Right cardiac atrium (tissue), 5 donors: ENCODE results near the gene KCNG1. TPM values are rescaled to one million over a fixed set of nuclear protein-coding genes. Genes with fewer than 3 reads are reported as not detected.

Source experiments
- ATAC-seq, 2 donors: fragments of 200-7000 bp; cut with Tn5 transposase; one replicate each; pipeline versions ENCODE4 v1.8.0 to v1.9.1; 2020; ENCODE audit warnings: moderate library complexity in 2 of 2, mild to moderate bottlenecking in 1 of 2
- DNase-seq, 3 donors: peaks; one replicate each; pipeline ENCODE4 v3.0.0-alpha.2; 2020
- H3K27ac ChIP-seq: one replicate; pipeline ENCODE4 v1.5.1; 2013; ENCODE audit warnings: mild to moderate bottlenecking, low read length, control low read depth, moderate library complexity
- H3K27me3 ChIP-seq: one replicate; pipeline ENCODE4 v1.6.1; 2013; ENCODE audit not compliant: control insufficient read depth, insufficient read depth
- H3K4me1 ChIP-seq: one replicate; pipeline ENCODE4 v1.6.1; 2013; ENCODE audit warnings: low read length; ENCODE audit not compliant: control insufficient read depth, insufficient read depth
- H3K4me3 ChIP-seq: one replicate; pipeline ENCODE4 v1.5.1; 2013; ENCODE audit warnings: low read length, control low read depth
- H3K9me3 ChIP-seq: one replicate; pipeline ENCODE4 v1.6.1; 2013; ENCODE audit warnings: low read length; ENCODE audit not compliant: control insufficient read depth
- WGBS: extraction: QIAGEN DNeasy Blood & Tissue Kit; methylation state at CpG from one replicate; pipeline ENCODE4 v1.1.7; 2013; 5-methylcytosine and 5-hydroxymethylcytosine counted together
- intact Hi-C, 4 donors: fragments of 100-400 bp; cut with DNase I; formaldehyde crosslinking; loops; one replicate each; pipeline versions ENCODE4 v1.11.0 to v1.14.0; 2022 to 2023
- polyA plus RNA-seq: library from polyadenylated mRNA; stranded (reverse); fragments of 200-250 nt; gene quantifications from one replicate; pipeline ENCODE4 v1.2.3, GENCODE V29; 2013
- total RNA-seq, 4 donors: library from RNA; stranded (reverse); fragmentation: NEBNext Ultra II Directional; extraction: Animal tissue kit (Norgen Biotek cat#: 25700); gene quantifications; one replicate each; pipeline ENCODE4 v1.2.1, GENCODE V29; 2021
- donor health status: healthy with polysubstance abuse.
- donor health status: DM: no; HTN: yes; CAD: no.
- donor health status: DM: no; HTN: no; CAD: no.
- donor health status: DM: no; HTN: yes; CAD: no; lungs with severe emphysema.
- donor health status: DM: yes; HTN: yes; CAD: no.

KCNG1 gene
- total and polyA plus RNA-seq, 5 donors = 0.41 to 1.7 (median 1.1) TPM

- no peaks in the 10 kb centered on the region for H3K4me1 ChIP-seq
- no peak overlapping the region for H3K4me3 ChIP-seq
- 42% methylated on average over 10 of the region's 10 CpGs for WGBS
- intact Hi-C loops = loop anchor here in 1 of 4 donors (5.0 kb wide), 1 partner anchor 300 kb away; no protein-coding TSS in a partner anchor
- no peak overlapping the region for H3K27ac ChIP-seq
- no peaks in the 10 kb centered on the region for H3K27me3 ChIP-seq
- peaks cover 3% of the 10 kb centered on the region for H3K9me3 ChIP-seq
- no peak for DNase-seq
- ATAC-seq = no peak
Measured at GRCh38 chr20:50996901-50997865, 25.7 kb downstream of the KCNG1 start.

- intact Hi-C loops = loop anchor here in 1 of 4 donors (5.0 kb wide), 1 partner anchor 302 kb away; no protein-coding TSS in a partner anchor
- WGBS = 76% methylated on average over 5 of the region's 5 CpGs
- H3K27ac ChIP-seq = no peak overlapping the region
- no peaks in the 10 kb centered on the region for H3K4me1 ChIP-seq
- H3K9me3 ChIP-seq = peaks cover 3% of the 10 kb centered on the region
- no peak overlapping the region for H3K4me3 ChIP-seq
- no peaks in the 10 kb centered on the region for H3K27me3 ChIP-seq
- DNase-seq = no peak
- ATAC-seq = no peak
Measured at GRCh38 chr20:50995506-50995905, 27.4 kb downstream of the KCNG1 start.

GRCh38 chr20:50993876-50994275 is 29.0 kb downstream of the KCNG1 start:
- H3K9me3 ChIP-seq = peaks cover 3% of the 10 kb centered on the region
- H3K27ac ChIP-seq = no peak overlapping the region
- ATAC-seq (no peak), DNase-seq (no peak)
- intact Hi-C loops = no loop called here
- H3K4me3 ChIP-seq = no peak overlapping the region
- H3K27me3 ChIP-seq = no peaks in the 10 kb centered on the region
- 81% methylated on average over 9 of the region's 9 CpGs for WGBS
- no peaks in the 10 kb centered on the region for H3K4me1 ChIP-seq

- Histone ChIP-seq H3K27ac (no peak overlapping the region), H3K4me1 (no peaks in the 10 kb centered on the region), H3K27me3 (no peaks in the 10 kb centered on the region), H3K9me3 (peaks cover 3% of the 10 kb centered on the region), H3K4me3 (no peak overlapping the region)
- intact Hi-C loops = no loop called here
- 35% methylated on average over 13 of the region's 13 CpGs for WGBS
- ATAC-seq = peak; percentile 63 to 70
- no peak for DNase-seq
Measured at GRCh38 chr20:50992733-50993457, 30.0 kb downstream of the KCNG1 start.

- H3K4me1 ChIP-seq = no peaks in the 10 kb centered on the region
- ATAC-seq (no peak), DNase-seq (no peak)
- no peaks in the 10 kb centered on the region for H3K27me3 ChIP-seq
- WGBS = 57% methylated on average over 4 of the region's 4 CpGs
- peaks cover 3% of the 10 kb centered on the region for H3K9me3 ChIP-seq
- no peak overlapping the region for H3K27ac ChIP-seq
- intact Hi-C loops = no loop called here
- H3K4me3 ChIP-seq = no peak overlapping the region
Measured at GRCh38 chr20:50992336-50992732, 30.6 kb downstream of the KCNG1 start.

GRCh38 chr20:50991076-50991475 is 31.8 kb downstream of the KCNG1 start:
- DNase-seq (no peak), ATAC-seq (no peak)
- 84% methylated on average over 3 of the region's 3 CpGs for WGBS
- Histone ChIP-seq H3K4me1 (no peaks in the 10 kb centered on the region), H3K9me3 (peaks cover 3% of the 10 kb centered on the region), H3K27ac (no peak overlapping the region), H3K27me3 (no peaks in the 10 kb centered on the region), H3K4me3 (no peak overlapping the region)
- intact Hi-C loops = no loop called here

GRCh38 chr20:50987493-50988210 is 35.3 kb downstream of the KCNG1 start:
- H3K27ac ChIP-seq = no peak overlapping the region
- intact Hi-C loops = loop anchor here (2.0 to 10.0 kb wide), 5 partner anchors 319 to 637 kb away; no protein-coding TSS in a partner anchor
- H3K4me1 ChIP-seq = no peaks in the 10 kb centered on the region
- H3K4me3 ChIP-seq = no peak overlapping the region
- DNase-seq (peak in 2 of 3 donors; percentile 51 to 71), ATAC-seq (peak; percentile 90 to 92)
- 15% methylated on average over 13 of the region's 13 CpGs for WGBS
- H3K9me3 ChIP-seq = no peaks in the 10 kb centered on the region
- H3K27me3 ChIP-seq = no peaks in the 10 kb centered on the region

GRCh38 chr20:50983321-50983720 is 39.6 kb downstream of the KCNG1 start:
- intact Hi-C loops = loop anchor here in 2 of 4 donors (10.0 kb wide), 1 partner anchor 641 kb away; no protein-coding TSS in a partner anchor
- no peaks in the 10 kb centered on the region for H3K27me3 ChIP-seq
- WGBS = 59% methylated on average over 2 of the region's 2 CpGs

GRCh38 chr20:50982363-50982762 is 40.5 kb downstream of the KCNG1 start:
- intact Hi-C loops = loop anchor here in 2 of 4 donors (10.0 kb wide), 1 partner anchor 642 kb away; no protein-coding TSS in a partner anchor
- Histone ChIP-seq H3K9me3 (no peaks in the 10 kb centered on the region), H3K4me3 (no peak overlapping the region), H3K27me3 (no peaks in the 10 kb centered on the region), H3K27ac (no peak overlapping the region), H3K4me1 (no peaks in the 10 kb centered on the region)
- WGBS = 15% methylated on average over 4 of the region's 4 CpGs
- ATAC-seq = peak in 1 of 2 donors; percentile 54
- no peak for DNase-seq

More at GRCh38 chr20:50983321-50983720, 39.6 kb downstream of the KCNG1 start:
- DNase-seq (no peak), ATAC-seq (no peak)
- no peaks in the 10 kb centered on the region for H3K9me3 ChIP-seq
- H3K4me1 ChIP-seq = no peaks in the 10 kb centered on the region
- H3K27ac ChIP-seq = no peak overlapping the region
- H3K4me3 ChIP-seq = no peak overlapping the region

- intact Hi-C loops = loop anchor here in 2 of 4 donors (10.0 kb wide), 1 partner anchor 643 kb away; no protein-coding TSS in a partner anchor
- H3K27ac ChIP-seq = no peak overlapping the region
- H3K27me3 ChIP-seq = no peaks in the 10 kb centered on the region
- no peaks in the 10 kb centered on the region for H3K4me1 ChIP-seq
- DNase-seq (no peak), ATAC-seq (no peak)
- H3K4me3 ChIP-seq = no peak overlapping the region
- 95% methylated on average over 3 of the region's 3 CpGs for WGBS
- H3K9me3 ChIP-seq = no peaks in the 10 kb centered on the region
Measured at GRCh38 chr20:50981714-50982048, 41.2 kb downstream of the KCNG1 start.
